ENCODE results near the gene UBFD1. TPM values are rescaled to one million over a fixed set of nuclear protein-coding genes. Genes with fewer than 3 reads are reported as not detected.
A peak's percentile ranks its signal among the peaks of the same experiment; 100 is the strongest.
"Not testable (repeated sequence)": the region's sequence is repeated elsewhere in the genome, so short reads cannot be mapped to it uniquely, and the experiment has no call there.

UBFD1 gene
- total and polyA plus RNA-seq, 4 donors: 8.5 to 61.4 (median 31.4) TPM

GRCh38 chr16:23608194-23608593, 50.7 kb downstream of the UBFD1 start:
- H3K9me3 ChIP-seq (ENCODE audit: control insufficient read depth in 4 of 4, insufficient read depth in 3 of 4, low read length in 3 of 4): no peaks in the 10 kb centered on the region
- 59 to 65% methylated on average over 4 of the region's 4 CpGs for WGBS, 2 donors
- TF ChIP-seq CTCF (IDR thresholded peaks at IDR 0.05; ENCODE audit: control extremely low read depth, extremely low read depth): no peak
- no peaks in the 10 kb centered on the region for H3K4me1 ChIP-seq (ENCODE audit: control insufficient read depth in 5 of 5, insufficient read depth in 5 of 5, low read length in 5 of 5)
- peaks cover 3 to 22% (median 11%) of the 10 kb centered on the region in 4 donors for H3K36me3 ChIP-seq (ENCODE audit: control insufficient read depth in 4 of 4, insufficient read depth in 4 of 4, low read length in 4 of 4)
- peak; percentile 27 for ATAC-seq (ENCODE audit: insufficient read depth, low FRiP score)
- H3K4me3 ChIP-seq: no peak overlapping the region
- H3K27ac ChIP-seq (ENCODE audit: low read depth in 1 of 2, low read length in 1 of 2): no peak overlapping the region
- no peak overlapping the region for H3K9ac ChIP-seq (ENCODE audit: insufficient read depth in 1 of 2, low read length in 2 of 2)
- DNase-seq: no peak
- no peaks in the 10 kb centered on the region for H3K27me3 ChIP-seq (ENCODE audit: control insufficient read depth in 3 of 3, insufficient read depth in 3 of 3, low read length in 2 of 3)

GRCh38 chr16:23609929-23610328, 52.4 kb downstream of the UBFD1 start:
- whole genome bisulfite sequencing, 2 donors: 100% methylated on average over 1 of the region's 1 CpG
- Histone ChIP-seq H3K36me3 (ENCODE audit: control insufficient read depth in 4 of 4, insufficient read depth in 4 of 4, low read length in 4 of 4) (peaks cover 0 to 21% (median 11%) of the 10 kb centered on the region in 4 donors), H3K4me1 (ENCODE audit: control insufficient read depth in 5 of 5, insufficient read depth in 5 of 5, low read length in 5 of 5) (no peaks in the 10 kb centered on the region), H3K9me3 (ENCODE audit: control insufficient read depth in 4 of 4, insufficient read depth in 3 of 4, low read length in 3 of 4) (no peaks in the 10 kb centered on the region), H3K27me3 (ENCODE audit: control insufficient read depth in 3 of 3, insufficient read depth in 3 of 3, low read length in 2 of 3) (no peaks in the 10 kb centered on the region), H3K9ac (ENCODE audit: insufficient read depth in 1 of 2, low read length in 2 of 2) (no peak overlapping the region), H3K4me3 (no peak overlapping the region), H3K27ac (ENCODE audit: low read depth in 1 of 2, low read length in 1 of 2) (no peak overlapping the region)
- TF ChIP-seq CTCF (IDR thresholded peaks at IDR 0.05; ENCODE audit: control extremely low read depth, extremely low read depth): no peak
- ATAC-seq (ENCODE audit: insufficient read depth, low FRiP score): no peak
- DNase-seq: no peak

- H3K4me3 ChIP-seq; H3K27ac ChIP-seq (ENCODE audit: low read depth in 1 of 2, low read length in 1 of 2); H3K9me3 ChIP-seq (ENCODE audit: control insufficient read depth in 4 of 4, insufficient read depth in 3 of 4, low read length in 3 of 4); H3K4me1 ChIP-seq (ENCODE audit: control insufficient read depth in 5 of 5, insufficient read depth in 5 of 5, low read length in 5 of 5); H3K27me3 ChIP-seq (ENCODE audit: control insufficient read depth in 3 of 3, insufficient read depth in 3 of 3, low read length in 2 of 3); H3K9ac ChIP-seq (ENCODE audit: insufficient read depth in 1 of 2, low read length in 2 of 2); DNase-seq; ATAC-seq (ENCODE audit: insufficient read depth, low FRiP score): not testable (repeated sequence)
- WGBS, 2 donors: 96 to 98% methylated on average over 6 of the region's 6 CpGs
- H3K36me3 ChIP-seq (ENCODE audit: control insufficient read depth in 4 of 4, insufficient read depth in 4 of 4, low read length in 4 of 4): peaks cover 0 to 21% (median 8%) of the 10 kb centered on the region in 4 donors
Measured at GRCh38 chr16:23610905-23611304, 53.4 kb downstream of the UBFD1 start.

GRCh38 chr16:23611936-23612335, 54.4 kb downstream of the UBFD1 start:
- 97 to 100% methylated on average over 3 of the region's 3 CpGs for WGBS, 2 donors
- H3K27ac ChIP-seq (ENCODE audit: low read depth in 1 of 2, low read length in 1 of 2): no peak overlapping the region

More at GRCh38 chr16:23611936-23612335, 54.4 kb downstream of the UBFD1 start:
- Histone ChIP-seq H3K9me3 (ENCODE audit: control insufficient read depth in 4 of 4, insufficient read depth in 3 of 4, low read length in 3 of 4) (no peaks in the 10 kb centered on the region), H3K9ac (ENCODE audit: insufficient read depth in 1 of 2, low read length in 2 of 2) (no peak overlapping the region), H3K4me3 (no peak overlapping the region), H3K4me1 (ENCODE audit: control insufficient read depth in 5 of 5, insufficient read depth in 5 of 5, low read length in 5 of 5) (no peaks in the 10 kb centered on the region), H3K27me3 (ENCODE audit: control insufficient read depth in 3 of 3, insufficient read depth in 3 of 3, low read length in 2 of 3) (no peaks in the 10 kb centered on the region), H3K36me3 (ENCODE audit: control insufficient read depth in 4 of 4, insufficient read depth in 4 of 4, low read length in 4 of 4) (peaks cover 0 to 20% (median 7%) of the 10 kb centered on the region in 4 donors)
- DNase-seq (no peak), ATAC-seq (ENCODE audit: insufficient read depth, low FRiP score) (no peak)
- no peak for TF ChIP-seq CTCF (IDR thresholded peaks at IDR 0.05; ENCODE audit: control extremely low read depth, extremely low read depth)

Measured in lung (tissue), 12 donors.